ENCODE measurements around the gene MSRB3. TPM values are rescaled to one million over a fixed set of nuclear protein-coding genes. Genes with fewer than 3 reads are reported as not detected.

MSRB3 gene
- total and polyA plus RNA-seq, 9 donors: 14.9 to 58.8 (median 27.1) TPM

GRCh38 chr12:65409726-65410125, 131.2 kb downstream of the MSRB3 start:
- Histone ChIP-seq H3K36me3 (no peaks in the 10 kb centered on the region), H3K4me3 (no peak overlapping the region), H3K4me1 (ENCODE audit: insufficient read depth) (no peaks in the 10 kb centered on the region), H3K27me3 (no peaks in the 10 kb centered on the region), H3K27ac (no peak overlapping the region), H3K9me3 (no peaks in the 10 kb centered on the region)
- DNase-seq: no peak
- intact Hi-C loops (cut with DNase I): no loop called here
- 73 to 84% (median 74%) methylated on average over 1 of the region's 1 CpG for WGBS, 3 donors
- TF ChIP-seq CTCF (IDR thresholded peaks at IDR 0.05): no peak
- TF ChIP-seq POLR2A (IDR thresholded peaks at IDR 0.05): no peak
- no peak for TF ChIP-seq EP300 (IDR thresholded peaks at IDR 0.05)

- intact Hi-C loops (cut with DNase I): no loop called here
These were observed 132.7 kb downstream of the MSRB3 start for GRCh38 chr12:65411171-65411570.

GRCh38 chr12:65414526-65414925, 136.0 kb downstream of the MSRB3 start:
- 96 to 99% (median 98%) methylated on average over 5 of the region's 5 CpGs for WGBS, 3 donors
- Histone ChIP-seq H3K4me3 (no peak overlapping the region), H3K27me3 (no peaks in the 10 kb centered on the region), H3K27ac (no peak overlapping the region), H3K4me1 (ENCODE audit: insufficient read depth) (no peaks in the 10 kb centered on the region), H3K36me3 (no peaks in the 10 kb centered on the region), H3K9me3 (no peaks in the 10 kb centered on the region)
- DNase-seq: no peak
- intact Hi-C loops (cut with DNase I): no loop called here
- TF ChIP-seq CTCF (IDR thresholded peaks at IDR 0.05): no peak
- TF ChIP-seq POLR2A (IDR thresholded peaks at IDR 0.05): no peak
- no peak for TF ChIP-seq EP300 (IDR thresholded peaks at IDR 0.05)

More at GRCh38 chr12:65411171-65411570, 132.7 kb downstream of the MSRB3 start:
- 87 to 88% (median 87%) methylated on average over 3 of the region's 3 CpGs for WGBS, 3 donors
- Histone ChIP-seq H3K36me3 (no peaks in the 10 kb centered on the region), H3K27me3 (no peaks in the 10 kb centered on the region), H3K27ac (no peak overlapping the region), H3K4me1 (ENCODE audit: insufficient read depth) (no peaks in the 10 kb centered on the region), H3K4me3 (no peak overlapping the region), H3K9me3 (no peaks in the 10 kb centered on the region)
- TF ChIP-seq CTCF (IDR thresholded peaks at IDR 0.05) (no peak), EP300 (IDR thresholded peaks at IDR 0.05) (no peak), POLR2A (IDR thresholded peaks at IDR 0.05) (no peak)
- DNase-seq: no peak

GRCh38 chr12:65415826-65416225, 137.3 kb downstream of the MSRB3 start:
- TF ChIP-seq CTCF (IDR thresholded peaks at IDR 0.05): no peak
- no peak for TF ChIP-seq POLR2A (IDR thresholded peaks at IDR 0.05)
- TF ChIP-seq EP300 (IDR thresholded peaks at IDR 0.05): no peak
- H3K9me3 ChIP-seq: no peaks in the 10 kb centered on the region
- intact Hi-C loops (cut with DNase I): no loop called here

More at GRCh38 chr12:65415826-65416225, 137.3 kb downstream of the MSRB3 start:
- Histone ChIP-seq H3K27me3 (no peaks in the 10 kb centered on the region), H3K27ac (no peak overlapping the region), H3K4me3 (no peak overlapping the region), H3K4me1 (ENCODE audit: insufficient read depth) (no peaks in the 10 kb centered on the region), H3K36me3 (no peaks in the 10 kb centered on the region)
- DNase-seq: no peak

Data from ovary (tissue), 9 donors.